GM23338 (cell line): ENCODE data around the gene RNASE8.

Experiments
- CREB1 ChIP-seq: fragments of 250-450 bp; sonication (Bioruptor Pico); IDR thresholded peaks from 2 replicates; pipeline ENCODE4 v1.5.0; 2020; ENCODE audit warnings: low read depth, mild to moderate bottlenecking, moderate library complexity
- EZH2 ChIP-seq: fragments of 200-600 bp; sonication (generic); IDR thresholded peaks from one replicate; pipeline ENCODE4 v1.8.0; 2017; ENCODE audit warnings: antibody characterized with exemption, mild to moderate bottlenecking, low read depth; ENCODE audit not compliant: unreplicated experiment
- EZH2phosphoT487 ChIP-seq: fragments of 200-600 bp; sonication (generic); IDR thresholded peaks from one replicate; pipeline ENCODE4 v1.8.1; 2018; ENCODE audit warnings: antibody characterized with exemption; ENCODE audit not compliant: unreplicated experiment
- JUNB ChIP-seq: IDR thresholded peaks from one replicate; pipeline ENCODE4 v1.6.1; 2016; ENCODE audit warnings: antibody characterized with exemption; ENCODE audit not compliant: unreplicated experiment
- NANOG ChIP-seq: IDR thresholded peaks from 2 replicates; pipeline ENCODE4 v1.6.1; 2016; ENCODE audit warnings: antibody characterized with exemption, borderline replicate concordance
- POLR2AphosphoS5 ChIP-seq: IDR thresholded peaks from 2 replicates; pipeline ENCODE4 v1.6.1; 2016; ENCODE audit warnings: antibody characterized with exemption, low read depth
- STAT1 ChIP-seq: IDR thresholded peaks from one replicate; pipeline ENCODE4 v1.6.1; 2016; ENCODE audit warnings: antibody characterized with exemption; ENCODE audit not compliant: unreplicated experiment
- ZNF114 ChIP-seq: fragments of 250-450 bp; sonication (Bioruptor Pico); IDR thresholded peaks from 2 replicates; pipeline ENCODE4 v1.5.0; 2020; ENCODE audit warnings: mild to moderate bottlenecking, moderate library complexity
- TF ChIP-seq, protein P1 (sequence below), 2 experiments: fragments of 200-600 bp in 1 of 2; sonication (generic) in 1 of 2; conservative IDR thresholded peaks; 2 replicates each; pipeline versions ENCODE4 v1.5.1 to v1.6.1; 2016 to 2017; ENCODE audit warnings: antibody characterized with exemption in 2 of 2, low read depth in 2 of 2, mild to moderate bottlenecking in 2 of 2, moderate library complexity in 1 of 2
- TF ChIP-seq, protein P2 (sequence below): IDR thresholded peaks from one replicate; pipeline ENCODE4 v1.6.1; 2018; ENCODE audit warnings: antibody characterized with exemption; ENCODE audit not compliant: unreplicated experiment
- TF ChIP-seq, protein P3 (sequence below): IDR thresholded peaks from 2 replicates; pipeline ENCODE4 v1.6.1; 2016; ENCODE audit warnings: antibody characterized with exemption

DNA sequence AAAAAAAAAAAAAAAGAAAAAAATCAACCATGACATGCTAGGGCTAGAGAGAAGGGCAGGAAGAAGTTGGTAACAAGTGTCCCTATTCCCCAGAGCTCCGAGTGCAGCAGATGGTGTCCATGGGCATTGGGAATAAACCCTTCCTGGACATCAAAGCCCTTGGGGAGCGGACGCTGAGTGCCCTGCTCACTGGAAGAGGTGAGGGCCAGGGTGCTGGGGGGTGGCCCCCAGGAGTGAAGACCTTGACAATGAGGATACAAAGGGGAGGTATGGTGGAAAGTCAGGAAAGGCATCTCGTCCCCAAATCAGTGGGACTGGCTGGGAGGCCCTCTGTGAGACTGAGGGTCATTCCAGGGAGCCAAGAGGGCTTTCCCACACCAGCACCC lies 29.3 kb downstream of the RNASE8 start:
- TF ChIP-seq, protein P1, sequence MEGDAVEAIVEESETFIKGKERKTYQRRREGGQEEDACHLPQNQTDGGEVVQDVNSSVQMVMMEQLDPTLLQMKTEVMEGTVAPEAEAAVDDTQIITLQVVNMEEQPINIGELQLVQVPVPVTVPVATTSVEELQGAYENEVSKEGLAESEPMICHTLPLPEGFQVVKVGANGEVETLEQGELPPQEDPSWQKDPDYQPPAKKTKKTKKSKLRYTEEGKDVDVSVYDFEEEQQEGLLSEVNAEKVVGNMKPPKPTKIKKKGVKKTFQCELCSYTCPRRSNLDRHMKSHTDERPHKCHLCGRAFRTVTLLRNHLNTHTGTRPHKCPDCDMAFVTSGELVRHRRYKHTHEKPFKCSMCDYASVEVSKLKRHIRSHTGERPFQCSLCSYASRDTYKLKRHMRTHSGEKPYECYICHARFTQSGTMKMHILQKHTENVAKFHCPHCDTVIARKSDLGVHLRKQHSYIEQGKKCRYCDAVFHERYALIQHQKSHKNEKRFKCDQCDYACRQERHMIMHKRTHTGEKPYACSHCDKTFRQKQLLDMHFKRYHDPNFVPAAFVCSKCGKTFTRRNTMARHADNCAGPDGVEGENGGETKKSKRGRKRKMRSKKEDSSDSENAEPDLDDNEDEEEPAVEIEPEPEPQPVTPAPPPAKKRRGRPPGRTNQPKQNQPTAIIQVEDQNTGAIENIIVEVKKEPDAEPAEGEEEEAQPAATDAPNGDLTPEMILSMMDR (conservative IDR thresholded peaks at IDR 0.05; ENCODE audit: low read depth in 2 of 2), result no peak
- TF ChIP-seq POLR2AphosphoS5, result no peak
- TF ChIP-seq, protein P2, sequence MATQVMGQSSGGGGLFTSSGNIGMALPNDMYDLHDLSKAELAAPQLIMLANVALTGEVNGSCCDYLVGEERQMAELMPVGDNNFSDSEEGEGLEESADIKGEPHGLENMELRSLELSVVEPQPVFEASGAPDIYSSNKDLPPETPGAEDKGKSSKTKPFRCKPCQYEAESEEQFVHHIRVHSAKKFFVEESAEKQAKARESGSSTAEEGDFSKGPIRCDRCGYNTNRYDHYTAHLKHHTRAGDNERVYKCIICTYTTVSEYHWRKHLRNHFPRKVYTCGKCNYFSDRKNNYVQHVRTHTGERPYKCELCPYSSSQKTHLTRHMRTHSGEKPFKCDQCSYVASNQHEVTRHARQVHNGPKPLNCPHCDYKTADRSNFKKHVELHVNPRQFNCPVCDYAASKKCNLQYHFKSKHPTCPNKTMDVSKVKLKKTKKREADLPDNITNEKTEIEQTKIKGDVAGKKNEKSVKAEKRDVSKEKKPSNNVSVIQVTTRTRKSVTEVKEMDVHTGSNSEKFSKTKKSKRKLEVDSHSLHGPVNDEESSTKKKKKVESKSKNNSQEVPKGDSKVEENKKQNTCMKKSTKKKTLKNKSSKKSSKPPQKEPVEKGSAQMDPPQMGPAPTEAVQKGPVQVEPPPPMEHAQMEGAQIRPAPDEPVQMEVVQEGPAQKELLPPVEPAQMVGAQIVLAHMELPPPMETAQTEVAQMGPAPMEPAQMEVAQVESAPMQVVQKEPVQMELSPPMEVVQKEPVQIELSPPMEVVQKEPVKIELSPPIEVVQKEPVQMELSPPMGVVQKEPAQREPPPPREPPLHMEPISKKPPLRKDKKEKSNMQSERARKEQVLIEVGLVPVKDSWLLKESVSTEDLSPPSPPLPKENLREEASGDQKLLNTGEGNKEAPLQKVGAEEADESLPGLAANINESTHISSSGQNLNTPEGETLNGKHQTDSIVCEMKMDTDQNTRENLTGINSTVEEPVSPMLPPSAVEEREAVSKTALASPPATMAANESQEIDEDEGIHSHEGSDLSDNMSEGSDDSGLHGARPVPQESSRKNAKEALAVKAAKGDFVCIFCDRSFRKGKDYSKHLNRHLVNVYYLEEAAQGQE, result no peak
- TF ChIP-seq JUNB, result no peak
- no peak for TF ChIP-seq CREB1 (CRISPR knock-in tag)
- TF ChIP-seq, protein P3, sequence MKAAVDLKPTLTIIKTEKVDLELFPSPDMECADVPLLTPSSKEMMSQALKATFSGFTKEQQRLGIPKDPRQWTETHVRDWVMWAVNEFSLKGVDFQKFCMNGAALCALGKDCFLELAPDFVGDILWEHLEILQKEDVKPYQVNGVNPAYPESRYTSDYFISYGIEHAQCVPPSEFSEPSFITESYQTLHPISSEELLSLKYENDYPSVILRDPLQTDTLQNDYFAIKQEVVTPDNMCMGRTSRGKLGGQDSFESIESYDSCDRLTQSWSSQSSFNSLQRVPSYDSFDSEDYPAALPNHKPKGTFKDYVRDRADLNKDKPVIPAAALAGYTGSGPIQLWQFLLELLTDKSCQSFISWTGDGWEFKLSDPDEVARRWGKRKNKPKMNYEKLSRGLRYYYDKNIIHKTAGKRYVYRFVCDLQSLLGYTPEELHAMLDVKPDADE, result no peak
- TF ChIP-seq EZH2, result no peak
- no peak for TF ChIP-seq EZH2phosphoT487
- no peak for TF ChIP-seq ZNF114 (CRISPR knock-in tag)
- no peak for TF ChIP-seq STAT1
- no peak for TF ChIP-seq NANOG
